ENCODE data around the gene COQ10B.

- TF ChIP-seq CSDC2 (CRISPR knock-in tag; IDR thresholded peaks at IDR 0.05): no peak
- TF ChIP-seq SNAI2 (CRISPR knock-in tag; IDR thresholded peaks at IDR 0.05): no peak
- no peak for TF ChIP-seq ARNTL (CRISPR knock-in tag; IDR thresholded peaks at IDR 0.05; ENCODE audit: borderline replicate concordance, low read depth)
Measured at GRCh38 chr2:197472166-197472565, 18.8 kb downstream of the COQ10B start.
